HG03196 (cell line): Measurements from ENCODE around the gene WDR31.

ENCODE experiments used
- ATAC-seq: cut with Tn5 transposase; IDR thresholded peaks from one replicate; pipeline ENCODE4 v1.9.1; 2021; ENCODE audit not compliant: unreplicated experiment

The WDR31 gene

GRCh38 chr9:113341712-113342410, 1.8 kb upstream of the WDR31 start:
- ATAC-seq, result no peak

GRCh38 chr9:113337714-113338113, 2.4 kb downstream of the WDR31 start:
- ATAC-seq, result no peak

- ATAC-seq, result no peak
Observed at GRCh38 chr9:113331780-113332179, 8.3 kb downstream of the WDR31 start.

GRCh38 chr9:113328045-113328782, 11.9 kb downstream of the WDR31 start:
- ATAC-seq, result no peak

DNA sequence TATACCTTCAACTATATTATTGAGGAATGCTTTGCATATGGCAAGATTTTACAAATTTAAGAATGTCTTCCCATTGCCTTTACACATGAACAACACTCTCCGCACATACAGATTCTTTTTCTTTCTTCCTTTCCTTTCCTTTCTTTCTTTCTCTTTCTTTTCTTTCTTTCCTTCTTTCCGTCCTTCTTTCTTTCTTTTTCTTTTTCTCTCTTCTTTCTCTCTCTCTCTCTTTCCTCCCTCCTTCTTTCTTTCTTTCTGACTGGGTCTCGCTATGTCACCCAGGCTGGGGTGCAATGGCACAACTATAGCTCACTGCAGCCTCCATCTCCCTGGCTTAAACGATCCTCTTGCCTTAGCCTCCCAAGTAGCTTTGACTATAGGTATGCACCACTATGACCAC, 13.8 kb downstream of the WDR31 start:
- ATAC-seq, result no peak

DNA sequence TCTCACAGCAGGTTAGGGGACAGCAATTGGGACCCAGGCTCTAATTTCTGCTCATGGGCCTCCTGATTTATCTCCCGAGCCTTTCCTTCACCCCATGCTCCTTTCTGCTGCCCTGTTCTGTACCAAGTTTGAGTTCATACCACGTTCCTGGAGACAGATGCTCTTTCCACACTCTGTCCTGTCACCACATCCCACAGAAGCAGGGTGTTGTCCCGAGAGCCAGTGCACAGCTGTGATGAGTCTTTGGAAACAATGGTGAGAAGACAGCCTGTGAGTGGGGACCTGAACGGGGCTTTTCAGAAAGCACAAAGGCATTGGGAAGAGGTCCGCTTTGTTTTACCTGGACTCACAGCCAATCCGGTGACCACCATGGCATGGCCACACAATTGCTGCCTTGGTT, 17.4 kb downstream of the WDR31 start:
- ATAC-seq, result no peak

- no peak for ATAC-seq
Observed at GRCh38 chr9:113320051-113320450, 20.0 kb downstream of the WDR31 start.

DNA sequence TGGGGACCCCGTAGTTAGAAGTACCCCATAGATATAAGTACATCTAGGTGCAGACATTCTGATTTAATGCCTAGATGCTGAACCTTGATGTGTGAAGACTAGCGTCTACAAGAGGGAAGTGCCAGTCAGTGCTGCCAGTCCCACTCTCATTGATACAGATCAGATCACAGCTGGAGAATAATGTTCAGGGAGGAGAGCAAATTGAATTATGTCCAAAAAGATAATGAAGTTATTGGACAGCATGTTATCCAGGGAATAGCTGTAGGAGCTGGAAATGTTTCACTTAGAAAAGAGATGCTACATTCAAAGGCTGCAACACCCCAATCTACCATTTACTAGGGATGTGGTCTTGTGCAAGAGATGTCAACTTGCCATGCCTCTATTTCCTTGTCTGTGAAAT, 21.0 kb downstream of the WDR31 start:
- no peak for ATAC-seq

- ATAC-seq, result no peak
Observed at GRCh38 chr9:113317777-113318176, 22.3 kb downstream of the WDR31 start.

DNA sequence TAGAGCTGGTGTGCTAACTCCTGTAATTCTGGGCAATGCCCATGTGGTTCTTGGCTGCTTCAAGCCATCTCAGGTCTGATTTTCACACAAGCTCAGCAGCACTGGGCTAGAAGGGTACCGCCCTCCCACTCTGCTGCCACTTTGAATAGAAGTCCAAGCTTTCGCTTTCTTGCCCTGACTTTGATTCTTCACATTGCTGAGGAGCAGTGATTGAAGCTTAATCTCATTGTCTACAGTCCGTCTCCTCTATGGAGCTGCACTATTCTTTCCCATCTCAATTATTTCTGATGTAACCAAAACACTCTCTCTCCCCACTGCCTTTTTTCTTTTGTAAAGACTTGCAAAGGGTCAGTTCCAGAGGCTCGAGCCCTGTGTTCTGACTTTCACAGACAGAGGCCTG, 24.0 kb downstream of the WDR31 start:
- ATAC-seq, result no peak

GRCh38 chr9:113315231-113315630, 24.8 kb downstream of the WDR31 start:
- no peak for ATAC-seq

DNA sequence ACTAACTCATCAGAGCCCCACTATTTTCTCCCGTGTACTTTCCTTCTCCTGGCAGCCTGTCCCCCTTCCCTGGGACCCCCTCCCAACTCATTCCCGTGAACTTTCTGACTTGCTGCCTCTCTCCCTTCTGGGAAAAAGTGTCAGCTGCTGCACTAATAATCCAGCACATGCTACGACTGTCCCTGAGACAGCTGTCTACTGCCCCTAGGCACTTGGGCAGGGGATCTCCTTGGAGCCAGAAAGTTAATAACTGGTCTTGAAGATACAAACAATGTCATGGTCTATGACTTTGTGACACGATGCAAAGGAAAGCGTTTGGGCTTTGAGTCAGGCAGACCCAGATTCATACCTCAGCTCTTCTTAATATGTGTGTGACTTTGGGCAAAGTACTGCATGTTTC, 26.8 kb downstream of the WDR31 start:
- no peak for ATAC-seq

DNA sequence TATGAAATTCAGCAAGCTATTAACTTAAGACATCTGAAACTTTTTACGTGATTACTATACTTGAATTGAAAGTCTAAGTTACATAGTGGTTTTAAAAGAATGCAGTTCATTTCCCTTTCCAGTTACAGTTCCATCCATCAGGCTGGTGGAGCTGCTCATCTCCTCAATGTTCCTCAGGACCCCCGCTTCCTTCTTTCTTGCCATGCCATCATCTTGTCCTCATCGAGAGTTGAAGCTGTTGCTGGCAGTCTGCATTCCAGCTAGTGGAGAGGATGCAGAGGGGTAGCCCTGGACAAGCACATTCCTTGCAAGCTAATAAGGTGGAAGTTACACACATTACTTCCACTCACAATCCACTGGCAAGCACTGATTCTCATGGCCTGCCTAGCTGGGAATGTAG, 28.1 kb downstream of the WDR31 start:
- no peak for ATAC-seq

DNA sequence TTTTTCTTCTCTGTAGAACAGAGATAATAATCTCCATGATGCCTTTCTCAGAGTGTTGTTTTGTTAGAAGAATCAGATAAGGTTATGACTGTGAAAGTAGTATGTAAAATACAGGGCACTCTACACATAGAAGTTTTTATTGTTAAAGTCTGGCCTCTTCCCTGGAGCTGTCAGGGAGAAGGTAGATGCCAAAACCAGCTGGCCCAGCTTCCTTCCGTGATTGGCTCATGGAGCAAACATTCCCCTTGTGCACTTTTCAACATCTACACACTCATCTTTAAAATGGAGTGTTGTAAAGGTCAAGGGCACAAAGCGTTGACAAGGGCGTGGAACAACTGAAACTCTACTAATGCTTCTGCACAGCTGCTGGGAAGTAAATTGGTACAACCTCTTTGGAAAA, 29.5 kb downstream of the WDR31 start:
- no peak for ATAC-seq

DNA sequence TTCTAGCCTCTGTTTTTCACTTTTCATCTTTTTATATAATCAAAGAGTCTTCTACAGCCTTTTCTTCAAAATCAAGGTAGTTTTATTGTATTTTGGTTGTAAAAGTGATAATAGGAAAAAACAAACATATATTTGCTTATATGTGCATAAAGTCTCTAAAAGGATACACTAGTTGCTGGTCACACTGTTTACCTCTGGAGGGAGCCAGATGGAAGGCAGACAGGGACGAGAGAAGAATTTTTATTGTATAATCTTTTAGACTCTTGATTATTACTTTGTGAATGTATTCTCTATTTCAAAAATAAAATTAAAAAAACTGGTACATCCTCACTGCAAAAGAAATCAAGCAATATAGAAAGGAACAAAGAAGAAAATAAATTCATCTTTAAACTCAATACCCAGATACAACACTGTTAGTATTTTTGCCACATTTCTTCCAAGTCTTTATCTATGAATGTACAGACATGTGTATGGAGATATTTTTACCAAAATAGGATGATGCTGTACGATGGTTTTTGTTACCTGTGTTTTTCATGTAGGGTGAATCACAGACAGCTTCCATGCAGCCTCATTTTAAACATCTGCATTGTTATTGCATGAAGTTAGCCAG, 30.8 kb downstream of the WDR31 start:
- no peak for ATAC-seq

- ATAC-seq, result no peak
Observed at GRCh38 chr9:113307396-113307975, 32.6 kb downstream of the WDR31 start.

GRCh38 chr9:113306566-113306965, 33.5 kb downstream of the WDR31 start:
- ATAC-seq, result no peak

- ATAC-seq, result no peak
Observed at GRCh38 chr9:113302792-113303418, 37.2 kb downstream of the WDR31 start, which contains the start of gene RNF183. RNF183 (minus strand) TSS chr9:113303376; CDS start chr9:113298184, 5,192 bp downstream.

GRCh38 chr9:113301548-113301947, 38.5 kb downstream of the WDR31 start:
- no peak for ATAC-seq

DNA sequence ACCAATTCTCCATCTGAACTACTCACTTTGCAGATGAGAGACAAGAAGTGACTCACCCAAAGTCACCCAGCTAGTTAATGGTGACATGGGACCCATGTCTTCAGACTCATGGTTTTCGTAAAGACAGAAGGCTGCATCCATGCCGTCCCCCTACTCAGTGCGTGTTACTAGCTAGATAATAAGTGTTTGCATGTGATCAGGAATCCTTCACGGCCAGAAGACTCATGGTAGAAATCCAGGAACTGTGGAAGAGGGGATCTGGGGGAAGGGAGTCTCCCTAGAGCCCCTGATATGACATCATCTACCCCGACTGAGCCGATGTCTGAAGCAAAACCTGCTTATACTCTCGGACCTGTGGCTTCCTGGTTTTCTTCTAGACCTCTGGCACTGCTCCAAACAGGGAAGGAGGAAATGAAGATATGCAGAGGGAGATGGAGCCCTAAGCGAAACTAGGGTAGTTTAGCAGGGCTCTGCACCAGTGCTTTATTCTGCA, 40.2 kb downstream of the WDR31 start:
- ATAC-seq, result no peak
